Activated naive CD4-positive, alpha-beta T cell treated with Interleukin-2 at 50 U/mL for 16 hours (primary cell): Measurements from ENCODE around the gene GCGR.
"Not testable (repeated sequence)": the region's sequence is repeated elsewhere in the genome, so short reads cannot be mapped to it uniquely, and the experiment has no call there.

Source experiments
- DNase-seq: peaks from one replicate; pipeline ENCODE4 v3.0.0-alpha.2; 2020

GCGR gene

GRCh38 chr17:81833160-81833920 lies 29.4 kb downstream of the GCGR start, which contains the start of gene MCRIP1:
Gene MCRIP1, minus strand, starts transcription at chr17:81833291. Its CDS starts 8,785 bp downstream, at chr17:81824506.
- DNase-seq = peak; percentile 95

GRCh38 chr17:81833921-81834830 lies 30.2 kb downstream of the GCGR start:
- DNase-seq = no peak

GRCh38 chr17:81834831-81835267 lies 30.9 kb downstream of the GCGR start, which contains the start of gene PPP1R27:
Gene PPP1R27, minus strand, starts transcription at chr17:81835050. Its CDS starts 97 bp downstream, at chr17:81834953.
- no peak for DNase-seq

GRCh38 chr17:81837641-81838040 lies 33.7 kb downstream of the GCGR start:
- no peak for DNase-seq

- no peak for DNase-seq
These were observed 34.9 kb downstream of the GCGR start for GRCh38 chr17:81838753-81839255.

GRCh38 chr17:81839301-81839700 lies 35.4 kb downstream of the GCGR start:
- DNase-seq = no peak

GRCh38 chr17:81840059-81840458 lies 36.1 kb downstream of the GCGR start:
- DNase-seq = not testable (repeated sequence)

GRCh38 chr17:81840826-81841778 lies 37.2 kb downstream of the GCGR start:
- DNase-seq = no peak

GRCh38 chr17:81841866-81842265 lies 37.9 kb downstream of the GCGR start:
- DNase-seq = no peak

GRCh38 chr17:81842378-81842724 lies 38.4 kb downstream of the GCGR start:
- DNase-seq = no peak

- DNase-seq = no peak
These were observed 39.0 kb downstream of the GCGR start for GRCh38 chr17:81842725-81843504.

GRCh38 chr17:81843713-81844326 lies 39.9 kb downstream of the GCGR start:
- DNase-seq = no peak

GRCh38 chr17:81844327-81844851 lies 40.4 kb downstream of the GCGR start:
- no peak for DNase-seq

GRCh38 chr17:81844887-81845286 lies 40.9 kb downstream of the GCGR start:
- no peak for DNase-seq

- DNase-seq = no peak
These were observed 41.4 kb downstream of the GCGR start for GRCh38 chr17:81845361-81845760.

- no peak for DNase-seq
These were observed 42.2 kb downstream of the GCGR start for GRCh38 chr17:81845881-81846742.

- no peak for DNase-seq
These were observed 43.1 kb downstream of the GCGR start for GRCh38 chr17:81846743-81847689.

GRCh38 chr17:81849457-81849856 lies 45.5 kb downstream of the GCGR start:
- no peak for DNase-seq

GRCh38 chr17:81851423-81851822 lies 47.5 kb downstream of the GCGR start:
- DNase-seq = no peak
